GM12872 (cell line): Measurements from ENCODE around the gene PIGW.

Experiments
- TF ChIP-seq, protein P1 (sequence below): IDR thresholded peaks from 3 replicates; pipeline ENCODE4 v1.5.1; 2011; ENCODE audit warnings: low read depth, mild to moderate bottlenecking, low read length, moderate library complexity; ENCODE audit not compliant: insufficient read depth

PIGW gene

DNA sequence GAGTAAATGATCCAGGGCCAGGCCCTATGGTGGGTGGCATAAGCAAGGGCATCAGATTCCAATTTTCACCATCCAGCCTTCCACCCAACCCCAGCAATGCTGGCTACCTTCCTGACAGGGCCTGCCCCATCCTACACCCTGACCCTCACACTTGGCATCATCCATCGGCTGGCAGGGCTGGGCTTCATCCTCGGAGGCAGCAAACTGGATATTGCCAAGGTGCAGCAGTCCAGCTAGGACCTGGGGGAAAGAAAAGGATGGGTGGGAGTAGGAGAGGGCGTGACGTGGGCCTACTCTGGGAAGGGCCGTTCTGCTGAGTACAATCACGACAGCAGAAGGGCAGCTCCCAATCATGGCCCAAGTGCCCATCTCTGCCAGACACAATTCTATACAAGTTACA is 23.6 kb upstream of the PIGW start:
- TF ChIP-seq, protein P1, sequence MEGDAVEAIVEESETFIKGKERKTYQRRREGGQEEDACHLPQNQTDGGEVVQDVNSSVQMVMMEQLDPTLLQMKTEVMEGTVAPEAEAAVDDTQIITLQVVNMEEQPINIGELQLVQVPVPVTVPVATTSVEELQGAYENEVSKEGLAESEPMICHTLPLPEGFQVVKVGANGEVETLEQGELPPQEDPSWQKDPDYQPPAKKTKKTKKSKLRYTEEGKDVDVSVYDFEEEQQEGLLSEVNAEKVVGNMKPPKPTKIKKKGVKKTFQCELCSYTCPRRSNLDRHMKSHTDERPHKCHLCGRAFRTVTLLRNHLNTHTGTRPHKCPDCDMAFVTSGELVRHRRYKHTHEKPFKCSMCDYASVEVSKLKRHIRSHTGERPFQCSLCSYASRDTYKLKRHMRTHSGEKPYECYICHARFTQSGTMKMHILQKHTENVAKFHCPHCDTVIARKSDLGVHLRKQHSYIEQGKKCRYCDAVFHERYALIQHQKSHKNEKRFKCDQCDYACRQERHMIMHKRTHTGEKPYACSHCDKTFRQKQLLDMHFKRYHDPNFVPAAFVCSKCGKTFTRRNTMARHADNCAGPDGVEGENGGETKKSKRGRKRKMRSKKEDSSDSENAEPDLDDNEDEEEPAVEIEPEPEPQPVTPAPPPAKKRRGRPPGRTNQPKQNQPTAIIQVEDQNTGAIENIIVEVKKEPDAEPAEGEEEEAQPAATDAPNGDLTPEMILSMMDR: no peak

DNA sequence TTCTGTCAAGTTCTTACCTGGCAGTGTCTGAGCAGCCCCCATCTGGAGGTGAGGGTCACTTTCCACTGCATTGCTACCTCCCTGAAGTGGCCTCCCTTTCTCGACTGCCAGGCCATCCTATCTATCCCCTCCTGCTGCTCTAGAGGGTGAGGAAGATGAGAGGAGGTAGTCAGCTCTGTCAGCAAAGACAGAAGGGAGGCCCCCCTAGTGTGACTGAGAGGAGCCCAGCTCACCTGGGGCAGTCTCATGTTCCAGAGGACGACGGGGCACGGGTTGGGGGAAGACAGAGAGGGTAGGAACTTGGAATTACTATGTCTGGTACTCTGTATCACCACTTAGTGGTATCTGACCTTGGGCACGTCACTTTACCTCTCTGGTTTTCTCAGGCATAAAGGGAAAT is 22.1 kb upstream of the PIGW start:
- TF ChIP-seq, protein P1: no peak

DNA sequence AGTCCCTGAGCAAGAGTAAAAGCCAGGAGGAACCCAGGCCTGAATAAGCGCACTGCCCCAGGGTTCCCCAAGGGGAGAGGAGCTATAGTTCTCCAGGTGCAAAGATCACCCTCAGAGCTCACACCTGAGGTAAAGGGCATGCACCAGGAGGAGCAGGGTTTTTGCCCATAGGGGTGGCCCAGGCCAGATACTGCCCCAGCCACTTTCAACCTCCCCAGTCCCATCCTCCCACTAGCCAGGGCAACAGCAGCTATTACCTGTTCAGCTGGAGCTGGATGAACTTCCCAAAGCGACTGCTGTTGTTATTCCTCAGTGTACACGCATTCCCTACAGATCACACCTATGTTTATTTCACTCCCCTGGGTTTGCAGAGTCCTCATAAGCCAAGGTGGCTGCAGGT is 19.9 kb upstream of the PIGW start:
- TF ChIP-seq, protein P1: no peak

DNA sequence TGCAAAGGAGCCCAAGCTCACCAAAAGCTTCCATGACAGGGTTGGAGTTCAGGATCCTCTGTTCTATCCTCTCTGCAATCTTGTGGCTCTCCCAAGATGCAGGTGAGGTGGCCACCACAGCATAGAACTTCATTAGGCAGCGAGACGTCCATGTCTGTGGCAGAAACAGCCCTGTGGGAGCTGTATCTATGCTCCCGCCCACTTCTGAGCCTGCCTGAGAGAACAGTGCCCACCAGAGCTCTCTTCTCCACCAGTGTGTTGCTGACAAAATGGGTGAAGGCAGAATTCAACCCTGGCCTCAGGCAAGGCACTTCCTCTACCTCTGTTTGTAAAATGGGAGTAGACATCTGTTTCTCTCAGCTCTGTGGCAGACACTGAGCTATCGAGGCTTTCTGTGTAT is 18.9 kb upstream of the PIGW start:
- TF ChIP-seq, protein P1: no peak

DNA sequence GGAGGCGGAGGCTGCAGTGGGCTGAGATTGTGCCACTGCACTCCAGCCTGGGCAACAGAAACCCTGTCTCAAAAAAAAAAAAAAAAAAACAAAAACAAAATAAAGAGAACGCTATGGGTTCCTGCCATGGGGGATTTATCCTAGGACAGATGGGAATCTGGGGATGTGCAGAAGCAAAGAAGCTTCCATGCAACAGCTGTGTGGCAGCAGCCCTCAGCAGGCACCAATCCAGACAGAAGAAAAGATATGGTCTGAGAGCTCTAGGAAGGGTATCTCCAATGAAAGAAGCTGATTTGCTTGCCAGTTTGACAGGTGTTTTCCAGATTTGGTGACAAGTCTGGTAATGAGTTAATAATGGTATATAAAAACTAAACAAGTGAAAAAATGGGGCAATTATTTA is 11.7 kb upstream of the PIGW start:
- TF ChIP-seq, protein P1: no peak

DNA sequence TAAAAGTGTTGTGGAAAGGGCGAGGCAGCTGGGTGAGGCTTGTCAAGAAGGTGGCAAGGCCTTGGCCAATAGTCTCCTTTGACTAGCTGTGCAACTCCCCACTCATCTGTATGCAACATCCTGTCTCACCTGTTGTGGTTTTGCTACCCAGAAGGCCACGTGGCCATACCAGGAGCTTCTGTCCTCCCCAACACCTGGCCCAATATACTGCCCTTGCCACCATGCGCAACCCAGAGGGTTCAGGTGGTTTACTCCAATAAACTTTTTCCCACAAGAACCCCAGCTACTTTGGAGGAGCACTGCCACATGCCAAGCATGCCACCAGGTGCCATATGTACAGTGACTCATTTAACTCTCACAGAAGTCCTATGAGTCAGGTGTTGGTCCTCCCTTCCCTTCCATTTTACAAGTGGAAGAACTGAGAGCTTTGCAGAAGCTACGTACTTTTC is 10.3 kb upstream of the PIGW start:
- TF ChIP-seq, protein P1: no peak

DNA sequence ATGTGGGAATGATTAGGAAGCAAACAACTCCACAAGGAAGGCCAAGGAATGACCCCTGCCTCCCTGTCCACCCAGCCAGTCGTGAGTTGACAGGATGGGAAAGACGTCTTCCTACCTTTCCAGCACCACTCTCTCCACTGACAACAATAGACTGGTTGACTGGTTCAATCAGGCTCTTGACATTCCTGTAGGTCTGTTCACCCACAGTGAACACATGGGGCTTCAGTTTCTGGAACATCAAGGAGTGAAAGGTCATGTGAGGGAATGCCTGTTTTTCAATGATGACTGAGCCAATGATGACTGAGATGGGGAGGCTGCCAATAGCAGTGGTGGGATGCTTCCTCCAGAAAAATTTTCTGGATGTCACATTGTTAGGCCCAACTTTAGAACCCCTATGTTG is 9.7 kb upstream of the PIGW start:
- TF ChIP-seq, protein P1: no peak

DNA sequence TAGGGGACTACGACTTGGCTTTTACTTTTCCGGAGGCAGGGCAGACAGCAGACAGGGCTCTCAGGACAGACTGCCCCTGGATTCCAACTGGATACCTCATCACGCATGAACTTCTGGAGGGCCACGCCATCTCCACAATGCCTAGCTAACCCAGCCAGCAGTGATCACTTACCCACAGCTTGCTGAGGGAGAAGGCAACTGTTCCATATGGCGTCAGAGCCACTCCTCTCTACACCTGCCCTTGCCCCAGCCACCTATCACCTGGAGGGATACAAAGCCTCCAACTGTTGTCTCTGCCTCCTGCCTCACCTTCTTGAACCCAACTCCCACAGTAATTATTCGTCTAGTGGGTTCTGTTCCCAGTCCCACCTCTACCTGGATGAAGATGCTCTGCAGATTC is 8.9 kb upstream of the PIGW start:
- TF ChIP-seq, protein P1: no peak
